Measurements from ENCODE around the gene OBP2B.

- no peak for TF ChIP-seq CTCF (IDR thresholded peaks at IDR 0.05)
- no peak for TF ChIP-seq POLR2A (IDR thresholded peaks at IDR 0.05)
These were observed 39.8 kb upstream of the OBP2B start for GRCh38 chr9:133248726-133249295.

All from suprapubic skin (tissue), 3 donors.